ENCODE results near the gene PPM1E.
"Not testable (repeated sequence)": the region's sequence is repeated elsewhere in the genome, so short reads cannot be mapped to it uniquely, and the experiment has no call there.

PPM1E gene

GRCh38 chr17:58840820-58841612, 85.4 kb downstream of the PPM1E start:
- no peak for DNase-seq (ENCODE audit: low read depth)

- DNase-seq (ENCODE audit: low read depth) = not testable (repeated sequence)
Measured at GRCh38 chr17:58846413-58846812, 90.8 kb downstream of the PPM1E start.

GRCh38 chr17:58850106-58850505, 94.5 kb downstream of the PPM1E start:
- DNase-seq (ENCODE audit: low read depth) = not testable (repeated sequence)

GRCh38 chr17:58865301-58865700, 109.6 kb downstream of the PPM1E start:
- no peak for DNase-seq (ENCODE audit: low read depth)

- DNase-seq (ENCODE audit: low read depth) = no peak
Measured at GRCh38 chr17:58870747-58871146, 115.1 kb downstream of the PPM1E start.

GRCh38 chr17:58873926-58874325, 118.3 kb downstream of the PPM1E start:
- no peak for DNase-seq (ENCODE audit: low read depth)

GRCh38 chr17:58875261-58875660, 119.6 kb downstream of the PPM1E start:
- DNase-seq (ENCODE audit: low read depth) = no peak

GRCh38 chr17:58884161-58884560, 128.5 kb downstream of the PPM1E start:
- no peak for DNase-seq (ENCODE audit: low read depth)

- no peak for DNase-seq (ENCODE audit: low read depth)
Measured at GRCh38 chr17:58886514-58886913, 130.9 kb downstream of the PPM1E start.

- no peak for DNase-seq (ENCODE audit: low read depth)
Measured at GRCh38 chr17:58889928-58890327, 134.3 kb downstream of the PPM1E start.

- no peak for DNase-seq (ENCODE audit: low read depth)
Measured at GRCh38 chr17:58899191-58899590, 143.5 kb downstream of the PPM1E start.

- DNase-seq (ENCODE audit: low read depth) = no peak
Measured at GRCh38 chr17:58902322-58902721, 146.7 kb downstream of the PPM1E start.

- no peak for DNase-seq (ENCODE audit: low read depth)
Measured at GRCh38 chr17:58911741-58912343, 156.2 kb downstream of the PPM1E start.

GRCh38 chr17:58913552-58913951, 157.9 kb downstream of the PPM1E start:
- no peak for DNase-seq (ENCODE audit: low read depth)

- DNase-seq (ENCODE audit: low read depth) = no peak
Measured at GRCh38 chr17:58913971-58914769, 158.5 kb downstream of the PPM1E start.

- no peak for DNase-seq (ENCODE audit: low read depth)
Measured at GRCh38 chr17:58917228-58917627, 161.6 kb downstream of the PPM1E start.

- DNase-seq (ENCODE audit: low read depth) = no peak
Measured at GRCh38 chr17:58918072-58918471, 162.4 kb downstream of the PPM1E start.

GRCh38 chr17:58918884-58919283, 163.2 kb downstream of the PPM1E start:
- DNase-seq (ENCODE audit: low read depth) = no peak

- no peak for DNase-seq (ENCODE audit: low read depth)
Measured at GRCh38 chr17:58920773-58921172, 165.1 kb downstream of the PPM1E start.

GRCh38 chr17:58932956-58933355, 177.3 kb downstream of the PPM1E start:
- DNase-seq (ENCODE audit: low read depth) = no peak

GRCh38 chr17:58936295-58936694, 180.6 kb downstream of the PPM1E start:
- DNase-seq (ENCODE audit: low read depth) = no peak

- DNase-seq (ENCODE audit: low read depth) = no peak
Measured at GRCh38 chr17:58944166-58944565, 188.5 kb downstream of the PPM1E start.

GRCh38 chr17:58947411-58947810, 191.8 kb downstream of the PPM1E start:
- DNase-seq (ENCODE audit: low read depth) = no peak

Measured in non-pigmented ciliary epithelial cell (primary cell).